DOHH2 (cell line): ENCODE measurements around the gene SLFN14.

ENCODE experiments used
- EZH2phosphoT487 ChIP-seq: fragments of 200-600 bp; sonication (generic); IDR thresholded peaks from 2 replicates; pipeline ENCODE4 v1.6.1; 2017; ENCODE audit warnings: borderline replicate concordance, mild to moderate bottlenecking, antibody characterized with exemption, low read length, moderate library complexity, mixed read lengths
- TF ChIP-seq, protein P1 (sequence below): fragments of 200-600 bp; sonication (generic); IDR thresholded peaks from one replicate; pipeline ENCODE4 v1.5.1; 2014; ENCODE audit warnings: antibody characterized with exemption, mild to moderate bottlenecking, low read depth, low read length; ENCODE audit not compliant: poor library complexity, severe bottlenecking

DNA sequence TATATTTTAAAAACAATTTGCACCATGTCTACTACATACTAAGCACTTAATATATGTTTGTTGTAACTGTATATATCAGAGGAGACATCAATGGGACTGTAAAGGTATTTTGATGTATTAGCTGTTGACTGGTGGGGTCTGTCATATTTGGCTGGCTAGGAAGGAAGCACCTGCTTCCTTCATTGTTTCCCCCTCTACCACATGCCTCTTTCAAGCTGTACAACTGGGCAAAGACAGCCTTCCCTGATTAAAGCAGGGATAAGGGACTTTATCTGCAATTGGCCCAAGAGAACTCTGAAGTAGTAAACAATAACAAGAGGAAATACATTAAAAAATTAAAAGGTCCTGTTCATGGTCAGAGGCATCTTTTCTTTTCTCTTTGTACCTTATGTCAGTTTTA, 17.6 kb downstream of the SLFN14 start:
- TF ChIP-seq, protein P1, sequence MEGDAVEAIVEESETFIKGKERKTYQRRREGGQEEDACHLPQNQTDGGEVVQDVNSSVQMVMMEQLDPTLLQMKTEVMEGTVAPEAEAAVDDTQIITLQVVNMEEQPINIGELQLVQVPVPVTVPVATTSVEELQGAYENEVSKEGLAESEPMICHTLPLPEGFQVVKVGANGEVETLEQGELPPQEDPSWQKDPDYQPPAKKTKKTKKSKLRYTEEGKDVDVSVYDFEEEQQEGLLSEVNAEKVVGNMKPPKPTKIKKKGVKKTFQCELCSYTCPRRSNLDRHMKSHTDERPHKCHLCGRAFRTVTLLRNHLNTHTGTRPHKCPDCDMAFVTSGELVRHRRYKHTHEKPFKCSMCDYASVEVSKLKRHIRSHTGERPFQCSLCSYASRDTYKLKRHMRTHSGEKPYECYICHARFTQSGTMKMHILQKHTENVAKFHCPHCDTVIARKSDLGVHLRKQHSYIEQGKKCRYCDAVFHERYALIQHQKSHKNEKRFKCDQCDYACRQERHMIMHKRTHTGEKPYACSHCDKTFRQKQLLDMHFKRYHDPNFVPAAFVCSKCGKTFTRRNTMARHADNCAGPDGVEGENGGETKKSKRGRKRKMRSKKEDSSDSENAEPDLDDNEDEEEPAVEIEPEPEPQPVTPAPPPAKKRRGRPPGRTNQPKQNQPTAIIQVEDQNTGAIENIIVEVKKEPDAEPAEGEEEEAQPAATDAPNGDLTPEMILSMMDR, result no peak
- no peak for TF ChIP-seq EZH2phosphoT487
